IMR-90 (cell line): Measurements from ENCODE around the gene RDH16.

ENCODE experiments used
- CEBPB ChIP-seq: IDR thresholded peaks from 2 replicates; pipeline ENCODE4 v1.6.1; 2012; ENCODE audit warnings: low read depth, low read length, improper control_type of control experiment
- CHD1 ChIP-seq: IDR thresholded peaks from 2 replicates; pipeline ENCODE4 v1.6.1; 2012; ENCODE audit warnings: low read depth, low read length, improper control_type of control experiment
- CTCF ChIP-seq: conservative IDR thresholded peaks from 2 replicates; pipeline ENCODE4 v1.5.1; 2012; ENCODE audit warnings: mild to moderate bottlenecking, low read depth, low read length, improper control_type of control experiment
- MAFK ChIP-seq: IDR thresholded peaks from 2 replicates; pipeline ENCODE4 v1.6.1; 2012; ENCODE audit warnings: low read depth, low read length, improper control_type of control experiment
- POLR2A ChIP-seq: IDR thresholded peaks from 2 replicates; pipeline ENCODE4 v1.6.1; 2012; ENCODE audit warnings: mild to moderate bottlenecking, low read depth, low read length
- RAD21 ChIP-seq: IDR thresholded peaks from 2 replicates; pipeline ENCODE4 v1.6.1; 2012; ENCODE audit warnings: low read length, improper control_type of control experiment
- RCOR1 ChIP-seq: IDR thresholded peaks from 2 replicates; pipeline ENCODE4 v1.6.1; 2012; ENCODE audit warnings: mild to moderate bottlenecking, low read length, improper control_type of control experiment; ENCODE audit not compliant: insufficient replicate concordance
- RFX5 ChIP-seq: IDR thresholded peaks from 2 replicates; pipeline ENCODE4 v1.8.0; 2012; ENCODE audit warnings: low read depth, mild to moderate bottlenecking, low read length, moderate library complexity
- SMC3 ChIP-seq: fragments of 150-350 bp; IDR thresholded peaks from 2 replicates; pipeline ENCODE4 v1.6.1; 2016; ENCODE audit warnings: low read depth, mild to moderate bottlenecking, antibody characterized with exemption, low read length, moderate library complexity
- USF2 ChIP-seq: fragments of 150-350 bp; IDR thresholded peaks from 2 replicates; pipeline ENCODE4 v1.6.1; 2017; ENCODE audit warnings: mild to moderate bottlenecking, antibody characterized with exemption, low read length, low read depth

DNA sequence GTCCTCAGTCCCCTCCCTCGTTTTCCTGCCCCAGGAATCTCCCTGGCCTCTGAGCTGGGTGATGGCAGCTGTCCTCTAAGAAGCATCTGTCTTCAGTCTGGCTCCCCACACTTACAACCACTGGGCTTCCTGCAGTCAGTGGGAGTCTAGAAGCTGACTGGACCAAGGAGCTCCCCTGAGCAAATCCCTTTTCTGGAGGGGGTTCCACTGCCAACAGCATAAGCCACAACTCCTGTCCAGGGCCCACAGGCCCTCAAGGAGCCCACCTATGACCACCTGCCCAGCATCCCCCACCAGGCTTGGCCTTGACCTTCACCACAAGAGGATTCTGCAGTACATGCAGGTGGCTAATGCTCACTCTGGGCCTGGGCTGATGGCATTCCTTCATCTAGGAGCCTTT, 4.1 kb downstream of the RDH16 start:
- TF ChIP-seq POLR2A (no peak), USF2 (no peak), SMC3 (no peak), CHD1 (no peak), CTCF (no peak), RCOR1 (no peak), CEBPB (no peak), RFX5 (no peak), MAFK (no peak), RAD21 (no peak)
